ENCODE results near the gene SLC34A1.

SLC34A1 gene

GRCh38 chr5:177432143-177432838 is 48.1 kb downstream of the SLC34A1 start:
- no peak for DNase-seq (ENCODE audit: low spot score)

- no peak for DNase-seq (ENCODE audit: low spot score)
Observed at GRCh38 chr5:177432839-177433657, 48.8 kb downstream of the SLC34A1 start.

GRCh38 chr5:177433658-177434217 is 49.5 kb downstream of the SLC34A1 start:
- DNase-seq (ENCODE audit: low spot score): no peak

GRCh38 chr5:177434437-177434836 is 50.2 kb downstream of the SLC34A1 start:
- DNase-seq (ENCODE audit: low spot score): no peak

GRCh38 chr5:177434942-177435738 is 50.9 kb downstream of the SLC34A1 start:
- DNase-seq (ENCODE audit: low spot score): no peak

- no peak for DNase-seq (ENCODE audit: low spot score)
Observed at GRCh38 chr5:177435847-177436536, 51.8 kb downstream of the SLC34A1 start.

GRCh38 chr5:177437623-177438022 is 53.4 kb downstream of the SLC34A1 start:
- no peak for DNase-seq (ENCODE audit: low spot score)

- no peak for DNase-seq (ENCODE audit: low spot score)
Observed at GRCh38 chr5:177438468-177438867, 54.2 kb downstream of the SLC34A1 start.

- no peak for DNase-seq (ENCODE audit: low spot score)
Observed at GRCh38 chr5:177439518-177440053, 55.4 kb downstream of the SLC34A1 start.

- no peak for DNase-seq (ENCODE audit: low spot score)
Observed at GRCh38 chr5:177440211-177440989, 56.2 kb downstream of the SLC34A1 start.

- no peak for DNase-seq (ENCODE audit: low spot score)
Observed at GRCh38 chr5:177440990-177441780, 57.0 kb downstream of the SLC34A1 start.

- no peak for DNase-seq (ENCODE audit: low spot score)
Observed at GRCh38 chr5:177442066-177442826, 58.0 kb downstream of the SLC34A1 start.

GRCh38 chr5:177443144-177443983 is 59.1 kb downstream of the SLC34A1 start:
- no peak for DNase-seq (ENCODE audit: low spot score)

- DNase-seq (ENCODE audit: low spot score): no peak
Observed at GRCh38 chr5:177444106-177445051, 60.1 kb downstream of the SLC34A1 start.

GRCh38 chr5:177445052-177445916 is 61.0 kb downstream of the SLC34A1 start:
- DNase-seq (ENCODE audit: low spot score): no peak

- no peak for DNase-seq (ENCODE audit: low spot score)
Observed at GRCh38 chr5:177445917-177446199, 61.6 kb downstream of the SLC34A1 start.
